ENCODE results near the gene COX7A2.

The COX7A2 gene

DNA sequence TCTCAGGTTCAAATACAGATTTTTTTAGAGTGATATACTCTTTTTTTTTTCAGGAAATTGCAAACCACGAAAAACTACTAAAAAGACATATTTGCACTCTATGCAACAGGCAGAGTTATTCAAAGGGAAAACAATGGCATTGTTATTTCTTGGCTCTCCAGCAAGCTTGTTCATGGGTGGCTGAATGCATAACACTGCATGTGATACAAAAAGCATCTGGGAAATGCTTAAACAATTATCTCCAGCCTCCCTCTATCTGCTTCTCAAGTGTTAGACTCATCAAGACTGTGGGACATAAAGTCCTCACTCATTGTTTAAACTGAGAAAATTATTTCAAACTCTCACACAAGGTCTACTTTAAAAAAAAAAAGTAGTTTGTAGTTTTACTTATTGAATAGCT, 30.5 kb downstream of the COX7A2 start:
- Histone ChIP-seq H3K4me1 (ENCODE audit: low read depth, poor library complexity, severe bottlenecking) (no peaks in the 10 kb centered on the region), H3K79me2 (ENCODE audit: insufficient read depth, low read depth) (no peaks in the 10 kb centered on the region), H2AFZ (ENCODE audit: low read depth) (no peak overlapping the region), H3K4me3 (IDR thresholded peaks at IDR 0.05; ENCODE audit: insufficient read depth, low read depth, low read length) (no peak overlapping the region), H4K20me1 (ENCODE audit: insufficient read depth) (no peaks in the 10 kb centered on the region), H3K36me3 (ENCODE audit: insufficient read depth) (no peaks in the 10 kb centered on the region), H3K27ac (no peak overlapping the region), H3K9ac (no peak overlapping the region), H3K4me2 (no peak overlapping the region), H3K27me3 (ENCODE audit: insufficient read depth, low read depth) (no peaks in the 10 kb centered on the region)
- TF ChIP-seq, protein P1, sequence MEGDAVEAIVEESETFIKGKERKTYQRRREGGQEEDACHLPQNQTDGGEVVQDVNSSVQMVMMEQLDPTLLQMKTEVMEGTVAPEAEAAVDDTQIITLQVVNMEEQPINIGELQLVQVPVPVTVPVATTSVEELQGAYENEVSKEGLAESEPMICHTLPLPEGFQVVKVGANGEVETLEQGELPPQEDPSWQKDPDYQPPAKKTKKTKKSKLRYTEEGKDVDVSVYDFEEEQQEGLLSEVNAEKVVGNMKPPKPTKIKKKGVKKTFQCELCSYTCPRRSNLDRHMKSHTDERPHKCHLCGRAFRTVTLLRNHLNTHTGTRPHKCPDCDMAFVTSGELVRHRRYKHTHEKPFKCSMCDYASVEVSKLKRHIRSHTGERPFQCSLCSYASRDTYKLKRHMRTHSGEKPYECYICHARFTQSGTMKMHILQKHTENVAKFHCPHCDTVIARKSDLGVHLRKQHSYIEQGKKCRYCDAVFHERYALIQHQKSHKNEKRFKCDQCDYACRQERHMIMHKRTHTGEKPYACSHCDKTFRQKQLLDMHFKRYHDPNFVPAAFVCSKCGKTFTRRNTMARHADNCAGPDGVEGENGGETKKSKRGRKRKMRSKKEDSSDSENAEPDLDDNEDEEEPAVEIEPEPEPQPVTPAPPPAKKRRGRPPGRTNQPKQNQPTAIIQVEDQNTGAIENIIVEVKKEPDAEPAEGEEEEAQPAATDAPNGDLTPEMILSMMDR (conservative IDR thresholded peaks at IDR 0.05; ENCODE audit: low read depth, low read length), result no peak

GRCh38 chr6:75211920-75212590, 31.5 kb downstream of the COX7A2 start:
- H4K20me1 ChIP-seq (ENCODE audit: insufficient read depth), result no peaks in the 10 kb centered on the region
- H3K9ac ChIP-seq, result no peak overlapping the region
- H2AFZ ChIP-seq (ENCODE audit: low read depth), result no peak overlapping the region
- no peak overlapping the region for H3K27ac ChIP-seq
- no peaks in the 10 kb centered on the region for H3K4me1 ChIP-seq (ENCODE audit: low read depth, poor library complexity, severe bottlenecking)
- no peaks in the 10 kb centered on the region for H3K27me3 ChIP-seq (ENCODE audit: insufficient read depth, low read depth)
- H3K4me3 ChIP-seq (IDR thresholded peaks at IDR 0.05; ENCODE audit: insufficient read depth, low read depth, low read length), result no peak overlapping the region
- no peak overlapping the region for H3K4me2 ChIP-seq
- no peaks in the 10 kb centered on the region for H3K79me2 ChIP-seq (ENCODE audit: insufficient read depth, low read depth)
- no peaks in the 10 kb centered on the region for H3K36me3 ChIP-seq (ENCODE audit: insufficient read depth)
- TF ChIP-seq, protein P1 (conservative IDR thresholded peaks at IDR 0.05; ENCODE audit: low read depth, low read length), result no peak

DNA sequence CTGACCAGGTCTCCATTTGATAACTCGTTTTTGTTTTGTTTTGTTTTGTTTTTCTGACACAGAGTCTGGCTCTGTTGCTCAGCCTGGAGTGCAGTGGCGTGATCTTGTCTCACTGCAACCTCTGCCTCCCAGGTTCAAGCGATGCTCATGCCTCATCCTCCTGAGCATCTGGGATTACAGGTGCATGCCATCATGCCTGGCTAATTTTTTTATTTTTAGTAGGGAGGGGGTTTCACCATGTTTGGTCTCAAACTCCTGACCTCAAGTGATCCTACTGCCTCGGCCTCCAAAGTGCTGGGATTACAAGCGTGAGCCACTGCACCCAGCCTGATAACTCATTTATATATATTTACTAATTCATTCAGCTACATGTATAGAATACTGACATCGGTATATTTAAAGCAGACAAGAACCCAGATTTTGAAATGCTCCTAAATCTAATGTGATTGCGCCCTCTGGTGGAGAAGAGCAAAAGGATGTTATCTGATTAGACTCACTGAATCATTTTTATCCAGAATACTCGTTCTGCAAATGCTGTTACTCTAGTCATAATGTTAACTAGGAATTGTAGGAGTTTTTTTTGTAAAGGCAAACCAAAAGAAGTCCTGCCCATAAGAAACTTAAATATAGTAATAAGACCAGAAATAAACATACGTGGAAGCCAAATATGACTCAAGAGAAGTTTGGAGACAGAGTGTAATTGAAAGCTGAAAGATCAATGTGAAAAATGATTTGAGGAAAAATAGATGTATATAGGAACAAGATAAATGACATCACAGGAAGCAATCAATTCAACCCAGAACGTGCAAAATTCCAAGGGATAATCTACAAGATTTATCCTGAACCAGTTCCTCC, 32.5 kb downstream of the COX7A2 start:
- H3K4me1 ChIP-seq (ENCODE audit: low read depth, poor library complexity, severe bottlenecking), result no peaks in the 10 kb centered on the region
- TF ChIP-seq, protein P1 (conservative IDR thresholded peaks at IDR 0.05; ENCODE audit: low read depth, low read length), result peak; percentile 72
- no peaks in the 10 kb centered on the region for H3K79me2 ChIP-seq (ENCODE audit: insufficient read depth, low read depth)
- no peaks in the 10 kb centered on the region for H3K27me3 ChIP-seq (ENCODE audit: insufficient read depth, low read depth)
- no peak overlapping the region for H3K9ac ChIP-seq
- H4K20me1 ChIP-seq (ENCODE audit: insufficient read depth), result no peaks in the 10 kb centered on the region
- no peak overlapping the region for H2AFZ ChIP-seq (ENCODE audit: low read depth)
- no peak overlapping the region for H3K27ac ChIP-seq
- H3K36me3 ChIP-seq (ENCODE audit: insufficient read depth), result no peaks in the 10 kb centered on the region
- no peak overlapping the region for H3K4me3 ChIP-seq (IDR thresholded peaks at IDR 0.05; ENCODE audit: insufficient read depth, low read depth, low read length)
- no peak overlapping the region for H3K4me2 ChIP-seq

GRCh38 chr6:75209184-75209723, 34.3 kb downstream of the COX7A2 start:
- H3K27me3 ChIP-seq (ENCODE audit: insufficient read depth, low read depth), result no peaks in the 10 kb centered on the region
- no peaks in the 10 kb centered on the region for H3K4me1 ChIP-seq (ENCODE audit: low read depth, poor library complexity, severe bottlenecking)
- H3K4me2 ChIP-seq, result peak overlapping the region; percentile 41; the same call in 1 of the 2 replicates
- TF ChIP-seq, protein P1 (conservative IDR thresholded peaks at IDR 0.05; ENCODE audit: low read depth, low read length), result 0 out of 2 replicates have a peak, but pooled peaks have one; percentile 16
- H3K4me3 ChIP-seq (IDR thresholded peaks at IDR 0.05; ENCODE audit: insufficient read depth, low read depth, low read length), result no peak overlapping the region
- H2AFZ ChIP-seq (ENCODE audit: low read depth), result peak overlapping the region; percentile 64; the same call in 1 of the 2 replicates
- no peak overlapping the region for H3K9ac ChIP-seq
- H3K79me2 ChIP-seq (ENCODE audit: insufficient read depth, low read depth), result no peaks in the 10 kb centered on the region
- H3K36me3 ChIP-seq (ENCODE audit: insufficient read depth), result no peaks in the 10 kb centered on the region
- H3K27ac ChIP-seq, result no peak overlapping the region
- H4K20me1 ChIP-seq (ENCODE audit: insufficient read depth), result no peaks in the 10 kb centered on the region

Measured in KMS-11 (cell line).